Gastroesophageal sphincter (tissue), 4 donors: Measurements from ENCODE around the gene MICU1. TPM values are rescaled to one million over a fixed set of nuclear protein-coding genes. Genes with fewer than 3 reads are reported as not detected.
"Not testable (repeated sequence)": the region's sequence is repeated elsewhere in the genome, so short reads cannot be mapped to it uniquely, and the experiment has no call there.

ENCODE experiments used
- ATAC-seq: fragments of 150-250 bp; one replicate; pipeline ENCODE4 v1.9.1; 2016; ENCODE audit warnings: mild to moderate bottlenecking, moderate library complexity
- H3K27ac ChIP-seq, 4 donors: fragments of 200-600 bp; sonication (generic) in 3 of 4; 1 replicate in 3 of 4; 2 replicates in 1 of 4; pipeline ENCODE4 v1.5.1; 2016 to 2019
- H3K27me3 ChIP-seq: fragments of 200-600 bp; sonication (generic); one replicate; pipeline ENCODE4 v1.5.1; 2019
- H3K36me3 ChIP-seq, 2 donors: fragments of 200-600 bp; sonication (generic); one replicate each; pipeline ENCODE4 v1.5.1; 2019; ENCODE audit warnings: control low read depth in 1 of 2
- H3K4me1 ChIP-seq, 3 donors: fragments of 200-600 bp; sonication (generic); 1 replicate in 2 of 3; 2 replicates in 1 of 3; pipeline ENCODE4 v1.5.1; 2016 to 2019; ENCODE audit warnings: control low read depth in 2 of 3
- H3K4me3 ChIP-seq, 2 donors: fragments of 200-600 bp; sonication (generic); one replicate each; pipeline ENCODE4 v1.5.1; 2019; ENCODE audit warnings: mild to moderate bottlenecking in 1 of 2, moderate library complexity in 1 of 2
- H3K9me3 ChIP-seq, 3 donors: fragments of 200-600 bp; sonication (generic); one replicate each; pipeline ENCODE4 v1.5.1; 2017 to 2019; ENCODE audit warnings: control low read depth in 2 of 3
- EP300 ChIP-seq: sonication (generic); formaldehyde crosslinking; IDR thresholded peaks from one replicate; pipeline ENCODE4 v1.6.1; 2017; ENCODE audit warnings: antibody characterized with exemption, mild to moderate bottlenecking
- POLR2A ChIP-seq, 2 donors: fragments of 450-650 bp; IDR thresholded peaks; one replicate each; pipeline ENCODE4 v1.6.1; 2017; ENCODE audit warnings: antibody characterized with exemption in 2 of 2, mild to moderate bottlenecking in 2 of 2, moderate library complexity in 1 of 2
- POLR2AphosphoS5 ChIP-seq: sonication (generic); formaldehyde crosslinking; IDR thresholded peaks from one replicate; pipeline ENCODE4 v1.6.1; 2017; ENCODE audit warnings: antibody characterized with exemption
- WGBS, 2 donors: methylation state at CpG; one replicate each; pipeline ENCODE4 v1.1.5; 2018; ENCODE audit warnings: low coverage in 1 of 2; 5-methylcytosine and 5-hydroxymethylcytosine counted together
- total RNA-seq, 4 donors: library from RNA; depleted of rRNA; stranded (reverse); fragments of >200 nt; gene quantifications; one replicate each; pipeline ENCODE4 v1.1.0, GENCODE V29; 2016
- TF ChIP-seq, protein P1 (sequence below), 4 experiments: fragments of 200-600 bp in 2 of 4; fragments of 450-650 bp in 2 of 4; sonication (generic) in 1 of 4; IDR thresholded peaks; one replicate each; pipeline ENCODE4 v1.5.1; 2017 to 2019; ENCODE audit warnings: antibody characterized with exemption in 4 of 4, mild to moderate bottlenecking in 2 of 4, moderate library complexity in 2 of 4

The MICU1 gene
- total RNA-seq, 4 donors from 2014 or later = 37.5 to 42.2 (median 40.8) TPM

DNA sequence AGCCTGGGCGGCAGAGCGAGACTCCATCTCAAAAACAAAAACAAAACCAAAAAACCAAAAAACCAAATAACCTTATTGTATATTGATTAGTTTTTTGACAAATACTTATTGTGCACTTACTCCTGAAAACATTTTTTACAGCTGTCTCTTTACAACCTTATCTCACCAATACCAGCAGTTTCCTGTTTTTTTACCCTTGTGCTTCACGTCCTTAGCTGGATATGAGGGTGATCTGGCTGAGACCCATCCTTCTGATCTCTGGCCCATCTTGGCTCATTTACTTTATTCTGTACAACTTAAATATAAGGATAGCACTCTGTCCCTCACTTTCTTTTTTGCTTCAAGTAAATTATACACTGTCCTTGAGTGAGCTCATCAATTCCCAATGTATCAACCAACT is 166.6 kb downstream of the MICU1 start:
- no peak overlapping the region for H3K4me3 ChIP-seq
- H3K27ac ChIP-seq = no peak overlapping the region
- WGBS, 2 donors = 88 to 94% methylated on average over 3 of the region's 3 CpGs
- H3K4me1 ChIP-seq = peaks cover 0 to 2% (median 0%) of the 10 kb centered on the region in 3 donors
- peaks cover 0 to 18% of the 10 kb centered on the region in 2 donors for H3K36me3 ChIP-seq
- no peaks in the 10 kb centered on the region for H3K9me3 ChIP-seq
- ATAC-seq = no peak
- TF ChIP-seq POLR2A (IDR thresholded peaks at IDR 0.05) (no peak), POLR2AphosphoS5 (no peak), EP300 (no peak)
- TF ChIP-seq, protein P1, sequence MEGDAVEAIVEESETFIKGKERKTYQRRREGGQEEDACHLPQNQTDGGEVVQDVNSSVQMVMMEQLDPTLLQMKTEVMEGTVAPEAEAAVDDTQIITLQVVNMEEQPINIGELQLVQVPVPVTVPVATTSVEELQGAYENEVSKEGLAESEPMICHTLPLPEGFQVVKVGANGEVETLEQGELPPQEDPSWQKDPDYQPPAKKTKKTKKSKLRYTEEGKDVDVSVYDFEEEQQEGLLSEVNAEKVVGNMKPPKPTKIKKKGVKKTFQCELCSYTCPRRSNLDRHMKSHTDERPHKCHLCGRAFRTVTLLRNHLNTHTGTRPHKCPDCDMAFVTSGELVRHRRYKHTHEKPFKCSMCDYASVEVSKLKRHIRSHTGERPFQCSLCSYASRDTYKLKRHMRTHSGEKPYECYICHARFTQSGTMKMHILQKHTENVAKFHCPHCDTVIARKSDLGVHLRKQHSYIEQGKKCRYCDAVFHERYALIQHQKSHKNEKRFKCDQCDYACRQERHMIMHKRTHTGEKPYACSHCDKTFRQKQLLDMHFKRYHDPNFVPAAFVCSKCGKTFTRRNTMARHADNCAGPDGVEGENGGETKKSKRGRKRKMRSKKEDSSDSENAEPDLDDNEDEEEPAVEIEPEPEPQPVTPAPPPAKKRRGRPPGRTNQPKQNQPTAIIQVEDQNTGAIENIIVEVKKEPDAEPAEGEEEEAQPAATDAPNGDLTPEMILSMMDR (IDR thresholded peaks at IDR 0.05) = no peak
- H3K27me3 ChIP-seq = no peaks in the 10 kb centered on the region

DNA sequence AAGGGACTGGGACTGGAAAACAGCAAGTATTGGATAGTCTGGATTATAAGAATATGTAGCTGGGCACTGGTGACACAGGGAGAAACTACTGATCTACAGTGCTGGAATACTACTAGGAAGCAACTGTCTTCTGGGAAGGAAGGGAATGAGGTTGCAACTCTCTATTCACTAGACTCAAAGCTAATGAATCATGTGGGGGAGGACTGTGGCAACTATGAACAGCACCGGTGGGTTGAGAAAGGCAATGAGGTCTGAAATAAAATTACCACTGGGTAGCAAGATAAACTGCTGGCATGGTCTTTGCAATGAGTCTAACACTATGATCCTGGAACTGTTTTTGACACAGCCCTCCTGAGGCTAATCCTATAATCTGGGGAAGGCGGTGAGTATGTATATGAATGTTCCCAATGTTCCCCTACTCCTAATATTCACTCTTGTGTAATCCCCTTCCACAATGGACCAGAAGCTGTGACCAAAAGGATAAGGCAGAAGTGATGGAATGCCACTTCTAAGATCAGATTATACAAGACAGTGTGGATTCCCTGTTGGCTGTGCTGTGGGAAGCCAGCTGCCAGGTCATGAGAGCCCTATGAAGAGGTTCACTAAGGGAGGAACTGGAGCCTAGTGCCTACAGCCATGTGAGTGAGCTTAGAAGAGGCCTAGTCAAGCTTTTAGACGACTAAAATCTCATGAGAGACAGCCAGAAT is 169.8 kb downstream of the MICU1 start:
- TF ChIP-seq, protein P1 (IDR thresholded peaks at IDR 0.05) = no peak
- TF ChIP-seq EP300 (no peak), POLR2A (IDR thresholded peaks at IDR 0.05) (no peak), POLR2AphosphoS5 (no peak)
- WGBS, 2 donors = 67 to 83% methylated on average over 2 to 3 of the region's 3 CpGs
- no peak for ATAC-seq
- no peak overlapping the region for H3K27ac ChIP-seq
- H3K4me1 ChIP-seq = peaks cover 0 to 2% (median 0%) of the 10 kb centered on the region in 3 donors
- no peak overlapping the region for H3K4me3 ChIP-seq
- no peaks in the 10 kb centered on the region for H3K27me3 ChIP-seq
- peaks cover 0 to 16% of the 10 kb centered on the region in 2 donors for H3K36me3 ChIP-seq
- H3K9me3 ChIP-seq = no peaks in the 10 kb centered on the region

DNA sequence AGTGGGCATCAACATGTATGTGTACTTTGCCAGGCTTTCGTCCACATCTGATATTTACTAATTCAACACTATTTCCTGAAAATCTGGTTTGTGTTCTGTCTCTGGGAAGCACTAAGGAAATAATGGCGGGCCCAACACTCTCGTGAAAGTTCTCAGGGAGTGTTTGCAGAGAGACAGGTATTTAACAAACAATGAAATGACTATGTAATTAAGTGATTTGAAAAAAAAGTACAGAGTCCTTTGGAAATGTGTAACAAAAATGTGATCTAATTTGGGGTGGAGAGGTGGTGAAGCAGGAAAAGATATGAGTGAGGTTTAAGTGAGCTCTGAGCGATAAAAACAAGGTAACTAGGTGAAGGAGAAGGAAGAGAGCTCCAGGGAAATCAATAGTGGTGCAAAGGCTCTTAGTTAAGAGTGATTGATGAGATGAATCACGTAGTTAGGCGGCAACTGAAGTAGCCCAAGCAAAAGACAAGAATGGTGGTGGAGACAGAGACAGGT is 175.9 kb downstream of the MICU1 start:
- H3K36me3 ChIP-seq = peaks cover 0 to 9% of the 10 kb centered on the region in 2 donors
- no peak for ATAC-seq
- no peak overlapping the region for H3K27ac ChIP-seq
- H3K27me3 ChIP-seq = no peaks in the 10 kb centered on the region
- TF ChIP-seq EP300 (no peak), POLR2AphosphoS5 (no peak), POLR2A (IDR thresholded peaks at IDR 0.05) (no peak)
- TF ChIP-seq, protein P1 (IDR thresholded peaks at IDR 0.05) = no peak
- 94 to 98% methylated on average over 6 of the region's 6 CpGs for WGBS, 2 donors
- no peak overlapping the region for H3K4me3 ChIP-seq
- H3K4me1 ChIP-seq = no peaks in the 10 kb centered on the region
- H3K9me3 ChIP-seq = no peaks in the 10 kb centered on the region

DNA sequence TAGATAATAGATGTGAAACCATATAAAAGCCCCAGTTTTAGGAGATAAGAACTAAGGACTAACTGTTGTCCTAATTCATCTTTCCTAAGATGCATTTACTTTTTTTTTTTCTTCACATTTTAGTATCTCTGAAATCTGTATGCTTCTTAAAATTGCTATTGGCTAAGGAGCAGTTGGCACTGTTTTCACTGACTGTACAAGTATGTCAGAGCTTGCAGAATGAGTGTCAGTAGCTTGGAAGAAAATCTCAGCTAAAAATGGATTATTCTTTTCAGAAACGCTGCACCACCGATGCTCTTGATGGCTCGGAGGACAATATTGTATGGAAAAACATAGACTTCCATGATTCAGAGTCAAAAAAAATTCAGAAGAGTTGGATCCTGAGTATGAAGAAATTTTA is 180.0 kb downstream of the MICU1 start:
- Histone ChIP-seq H3K4me1 (no peaks in the 10 kb centered on the region), H3K9me3 (no peaks in the 10 kb centered on the region), H3K27ac (no peak overlapping the region), H3K27me3 (no peaks in the 10 kb centered on the region), H3K36me3 (peaks cover 0 to 10% of the 10 kb centered on the region in 2 donors), H3K4me3 (no peak overlapping the region)
- TF ChIP-seq POLR2AphosphoS5 (no peak), EP300 (no peak), POLR2A (IDR thresholded peaks at IDR 0.05) (no peak)
- TF ChIP-seq, protein P1 (IDR thresholded peaks at IDR 0.05) = no peak
- ATAC-seq = no peak
- 60 to 76% methylated on average over 2 to 3 of the region's 3 CpGs for WGBS, 2 donors

DNA sequence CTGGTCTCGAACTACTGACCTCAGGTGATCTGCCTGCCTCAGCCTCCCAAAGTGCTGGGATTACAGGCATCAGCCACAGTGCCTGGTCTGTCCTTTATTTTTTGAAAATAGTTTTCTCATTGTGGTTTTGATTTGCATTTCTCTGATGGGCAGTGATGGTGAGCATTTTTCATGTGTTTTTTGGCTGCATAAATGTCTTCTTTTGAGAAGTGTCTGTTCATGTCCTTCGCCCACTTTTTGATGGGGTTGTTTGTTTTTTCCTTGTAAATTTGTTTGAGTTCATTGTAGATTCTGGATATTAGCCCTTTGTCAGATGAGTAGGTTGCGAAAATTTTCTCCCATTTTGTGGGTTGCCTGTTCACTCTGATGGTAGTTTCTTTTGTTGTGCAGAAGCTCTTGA is 182.9 kb downstream of the MICU1 start:
- not testable (repeated sequence) for H3K4me1 ChIP-seq, H3K9me3 ChIP-seq, ATAC-seq, H3K4me3 ChIP-seq, H3K27me3 ChIP-seq, H3K36me3 ChIP-seq, H3K27ac ChIP-seq
- WGBS, 2 donors = 100% methylated on average over 2 of the region's 3 CpGs; no CpG with 5 or more reads in 1 of the 2 donors
